LNCaP clone FGC (cell line): ENCODE measurements around the gene EXOC8.
A peak's percentile ranks its signal among the peaks of the same experiment; 100 is the strongest.

Experiments used
- DNase-seq: peaks from one replicate; pipeline ENCODE4 v3.0.0-alpha.2; 2011; ENCODE audit warnings: low read depth
- H3K4me3 ChIP-seq: 2 replicates; pipeline ENCODE4 v1.5.1; 2011; ENCODE audit warnings: mild to moderate bottlenecking, low read depth, low read length, control low read depth
- CTCF ChIP-seq: IDR thresholded peaks from 2 replicates; pipeline ENCODE4 v1.5.1; 2012; ENCODE audit warnings: mild to moderate bottlenecking; ENCODE audit not compliant: control insufficient read depth, insufficient read depth; ENCODE audit errors: extremely low read depth

EXOC8 gene

GRCh38 chr1:231318015-231318355 is 19.7 kb downstream of the EXOC8 start:
- H3K4me3 ChIP-seq = no peak overlapping the region
- no peak for DNase-seq
- no peak for TF ChIP-seq CTCF

- DNase-seq = no peak
- no peak overlapping the region for H3K4me3 ChIP-seq
- no peak for TF ChIP-seq CTCF
Observed at GRCh38 chr1:231317306-231318014, 20.2 kb downstream of the EXOC8 start.

GRCh38 chr1:231315887-231316286 is 21.8 kb downstream of the EXOC8 start:
- no peak for DNase-seq
- peak; percentile 52 for TF ChIP-seq CTCF
- no peak overlapping the region for H3K4me3 ChIP-seq

- TF ChIP-seq CTCF = no peak
- no peak overlapping the region for H3K4me3 ChIP-seq
Observed at GRCh38 chr1:231313661-231314060, 24.0 kb downstream of the EXOC8 start.

GRCh38 chr1:231312432-231312788 is 25.2 kb downstream of the EXOC8 start:
- DNase-seq = no peak
- no peak for TF ChIP-seq CTCF
- H3K4me3 ChIP-seq = no peak overlapping the region

More at GRCh38 chr1:231313661-231314060, 24.0 kb downstream of the EXOC8 start:
- DNase-seq = no peak

- no peak for DNase-seq
- no peak overlapping the region for H3K4me3 ChIP-seq
- TF ChIP-seq CTCF = no peak
Observed at GRCh38 chr1:231311720-231312431, 25.8 kb downstream of the EXOC8 start.

GRCh38 chr1:231310391-231310934 is 27.2 kb downstream of the EXOC8 start:
- TF ChIP-seq CTCF = no peak
- DNase-seq = no peak
- H3K4me3 ChIP-seq = no peak overlapping the region
